Fibroblast of mammary gland (primary cell): ENCODE measurements around the gene RASGEF1B.
"Not testable (repeated sequence)": the region's sequence is repeated elsewhere in the genome, so short reads cannot be mapped to it uniquely, and the experiment has no call there.

ENCODE experiments used
- DNase-seq: peaks from one replicate; pipeline ENCODE4 v3.0.0-alpha.2; 2010; ENCODE audit warnings: low read depth
- H3K4me3 ChIP-seq: 2 replicates; pipeline ENCODE4 v1.5.1; 2011; ENCODE audit warnings: low read depth, mild to moderate bottlenecking, low read length, moderate library complexity; ENCODE audit not compliant: control insufficient read depth
- CTCF ChIP-seq: conservative IDR thresholded peaks from 2 replicates; pipeline ENCODE4 v1.5.1; 2011; ENCODE audit warnings: low read depth, low read length, inconsistent platforms; ENCODE audit not compliant: control insufficient read depth, insufficient read depth

Gene RASGEF1B

GRCh38 chr4:81412946-81413495 is 58.7 kb downstream of the RASGEF1B start:
- no peak for DNase-seq
- no peak for TF ChIP-seq CTCF
- no peak overlapping the region for H3K4me3 ChIP-seq

GRCh38 chr4:81410680-81411079 is 61.0 kb downstream of the RASGEF1B start:
- no peak overlapping the region for H3K4me3 ChIP-seq
- TF ChIP-seq CTCF, result no peak
- no peak for DNase-seq

GRCh38 chr4:81409836-81410235 is 61.9 kb downstream of the RASGEF1B start:
- DNase-seq, result no peak
- H3K4me3 ChIP-seq, result no peak overlapping the region
- no peak for TF ChIP-seq CTCF

GRCh38 chr4:81408341-81408740 is 63.4 kb downstream of the RASGEF1B start:
- H3K4me3 ChIP-seq, result no peak overlapping the region
- TF ChIP-seq CTCF, result no peak
- no peak for DNase-seq

- no peak overlapping the region for H3K4me3 ChIP-seq
- no peak for DNase-seq
- TF ChIP-seq CTCF, result no peak
These were observed 64.0 kb downstream of the RASGEF1B start for GRCh38 chr4:81407726-81408125.

- H3K4me3 ChIP-seq, DNase-seq: not testable (repeated sequence)
These were observed 65.2 kb downstream of the RASGEF1B start for GRCh38 chr4:81406481-81406880.

- TF ChIP-seq CTCF, result peak; percentile 60
- no peak overlapping the region for H3K4me3 ChIP-seq
- peak; percentile 80 for DNase-seq
These were observed 65.8 kb downstream of the RASGEF1B start for GRCh38 chr4:81405900-81406401.
